Thoracic aorta (tissue), 2 donors: ENCODE measurements around the gene MAN2B2. TPM values are rescaled to one million over a fixed set of nuclear protein-coding genes. Genes with fewer than 3 reads are reported as not detected.

ENCODE experiments used
- ATAC-seq: fragments of 150-250 bp; one replicate; pipeline ENCODE4 v1.8.0; 2017; ENCODE audit warnings: low read depth; ENCODE audit not compliant: insufficient number of reproducible peaks, low FRiP score
- DNase-seq: peaks from one replicate; pipeline ENCODE4 v3.0.0-alpha.2; 2020; ENCODE audit warnings: low spot score
- H3K27ac ChIP-seq, 2 donors: fragments of 200-600 bp; sonication (generic); 1 replicate in 1 of 2; 2 replicates in 1 of 2; pipeline ENCODE4 v1.5.1; 2016; ENCODE audit warnings: mild to moderate bottlenecking in 2 of 2, moderate library complexity in 2 of 2
- H3K27me3 ChIP-seq: fragments of 200-600 bp; sonication (generic); replicated peaks from 2 replicates; pipeline ENCODE4 v1.6.0; 2016; ENCODE audit warnings: mild to moderate bottlenecking; ENCODE audit not compliant: insufficient read depth
- H3K36me3 ChIP-seq: fragments of 200-600 bp; sonication (generic); one replicate; pipeline ENCODE4 v1.5.1; 2016
- H3K4me1 ChIP-seq, 2 donors: fragments of 200-600 bp; sonication (generic); 1 replicate in 1 of 2; 2 replicates in 1 of 2; pipeline versions ENCODE4 v1.5.1 to v1.6.0; 2016; ENCODE audit warnings: low read depth in 2 of 2, mild to moderate bottlenecking in 1 of 2; ENCODE audit not compliant: control insufficient read depth in 1 of 2
- H3K4me3 ChIP-seq: fragments of 200-600 bp; sonication (generic); 2 replicates; pipeline ENCODE4 v1.5.1; 2016; ENCODE audit warnings: mild to moderate bottlenecking
- H3K9me3 ChIP-seq: fragments of 200-600 bp; sonication (generic); 2 replicates; pipeline ENCODE4 v1.5.1; 2016
- total RNA-seq, 2 donors: library from RNA; depleted of rRNA; stranded (reverse); fragments of >200 nt; gene quantifications; one replicate each; pipeline versions ENCODE4 v1.1.0 to v1.2.3, GENCODE V29; 2016
- TF ChIP-seq, protein P1 (sequence below): fragments of 200-600 bp; sonication (generic); IDR thresholded peaks from one replicate; pipeline ENCODE4 v1.5.1; 2019; ENCODE audit warnings: antibody characterized with exemption

The MAN2B2 gene
- total RNA-seq, 2 donors from 2014 or later: 77.1 to 94.1 TPM

DNA sequence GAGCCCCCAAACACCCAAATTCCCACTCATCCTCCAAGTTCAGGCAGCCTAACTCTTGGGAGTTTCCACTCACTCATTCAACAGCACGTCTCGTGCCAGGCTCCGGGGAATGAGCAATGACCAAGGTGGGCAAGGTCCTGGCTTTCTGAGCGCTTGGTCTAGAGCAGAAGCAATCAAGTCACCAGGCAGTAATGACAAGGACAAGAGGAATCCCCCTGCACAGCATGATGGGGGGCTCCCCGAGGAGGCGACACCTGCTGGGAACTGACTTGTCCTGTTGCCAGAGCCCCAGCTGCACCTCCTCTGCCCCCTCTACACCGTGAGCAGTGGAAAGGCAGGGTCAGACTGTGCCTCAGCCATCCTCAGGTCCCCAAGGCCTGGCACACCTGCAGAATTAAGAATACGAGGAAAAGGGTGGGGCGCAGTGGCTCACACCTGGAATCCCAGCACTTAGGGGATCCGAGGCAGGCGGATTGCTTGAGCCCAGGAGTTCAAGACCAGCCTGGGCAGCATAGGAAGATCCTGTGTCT is 39.8 kb downstream of the MAN2B2 start:
- Histone ChIP-seq H3K27ac (no peak overlapping the region), H3K27me3 (no peaks in the 10 kb centered on the region), H3K4me1 (no peaks in the 10 kb centered on the region), H3K4me3 (no peak overlapping the region), H3K36me3 (peaks cover 63% of the 10 kb centered on the region), H3K9me3 (no peaks in the 10 kb centered on the region)
- TF ChIP-seq, protein P1, sequence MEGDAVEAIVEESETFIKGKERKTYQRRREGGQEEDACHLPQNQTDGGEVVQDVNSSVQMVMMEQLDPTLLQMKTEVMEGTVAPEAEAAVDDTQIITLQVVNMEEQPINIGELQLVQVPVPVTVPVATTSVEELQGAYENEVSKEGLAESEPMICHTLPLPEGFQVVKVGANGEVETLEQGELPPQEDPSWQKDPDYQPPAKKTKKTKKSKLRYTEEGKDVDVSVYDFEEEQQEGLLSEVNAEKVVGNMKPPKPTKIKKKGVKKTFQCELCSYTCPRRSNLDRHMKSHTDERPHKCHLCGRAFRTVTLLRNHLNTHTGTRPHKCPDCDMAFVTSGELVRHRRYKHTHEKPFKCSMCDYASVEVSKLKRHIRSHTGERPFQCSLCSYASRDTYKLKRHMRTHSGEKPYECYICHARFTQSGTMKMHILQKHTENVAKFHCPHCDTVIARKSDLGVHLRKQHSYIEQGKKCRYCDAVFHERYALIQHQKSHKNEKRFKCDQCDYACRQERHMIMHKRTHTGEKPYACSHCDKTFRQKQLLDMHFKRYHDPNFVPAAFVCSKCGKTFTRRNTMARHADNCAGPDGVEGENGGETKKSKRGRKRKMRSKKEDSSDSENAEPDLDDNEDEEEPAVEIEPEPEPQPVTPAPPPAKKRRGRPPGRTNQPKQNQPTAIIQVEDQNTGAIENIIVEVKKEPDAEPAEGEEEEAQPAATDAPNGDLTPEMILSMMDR: no peak
- ATAC-seq (no peak), DNase-seq (no peak)

DNA sequence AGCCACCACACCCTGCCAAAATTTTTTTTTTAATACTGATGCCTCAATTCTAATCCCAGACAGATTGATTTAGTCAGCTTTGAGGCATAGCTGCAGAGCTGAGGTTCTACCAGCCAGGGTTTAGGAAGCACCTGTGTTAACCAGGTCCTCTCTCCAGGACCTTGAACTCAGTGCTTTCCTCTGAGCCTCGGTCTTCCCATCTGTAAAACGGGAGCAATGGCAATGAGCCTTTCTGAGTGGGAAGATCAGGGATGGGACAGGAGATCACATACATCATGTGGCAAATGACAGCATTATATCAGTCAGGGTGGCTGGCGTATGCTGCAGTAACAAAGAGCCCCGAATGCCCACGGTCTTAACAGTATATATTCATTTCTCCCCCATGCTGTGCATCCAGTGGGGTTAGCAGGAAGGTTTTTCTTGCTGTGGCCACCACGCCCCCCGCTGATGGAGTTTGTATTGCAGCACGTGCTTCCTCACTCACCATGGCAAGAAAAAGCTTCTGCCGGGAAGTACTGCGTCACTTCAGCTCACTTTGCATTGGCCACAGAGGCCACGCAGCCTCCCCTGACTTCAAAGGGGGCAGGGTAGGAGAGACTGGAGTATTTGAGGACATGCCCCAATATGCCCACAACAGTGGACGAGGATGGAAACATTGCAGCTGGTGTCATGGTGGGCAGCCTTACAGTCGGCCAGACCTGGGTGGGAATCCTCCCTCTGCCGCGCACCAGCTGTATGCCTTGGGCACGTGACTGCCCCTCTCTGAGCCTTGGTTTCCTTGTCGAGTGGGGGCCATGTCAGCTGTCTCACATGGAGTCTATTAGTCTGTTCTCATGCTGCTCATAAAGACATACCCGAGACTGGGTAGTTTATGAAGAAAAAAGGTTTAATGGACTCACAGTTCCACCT is 41.4 kb downstream of the MAN2B2 start:
- Histone ChIP-seq H3K4me1 (no peaks in the 10 kb centered on the region), H3K27ac (no peak overlapping the region), H3K27me3 (no peaks in the 10 kb centered on the region), H3K4me3 (no peak overlapping the region), H3K9me3 (no peaks in the 10 kb centered on the region), H3K36me3 (peaks cover 49% of the 10 kb centered on the region)
- TF ChIP-seq, protein P1: no peak
- DNase-seq (no peak), ATAC-seq (no peak)

DNA sequence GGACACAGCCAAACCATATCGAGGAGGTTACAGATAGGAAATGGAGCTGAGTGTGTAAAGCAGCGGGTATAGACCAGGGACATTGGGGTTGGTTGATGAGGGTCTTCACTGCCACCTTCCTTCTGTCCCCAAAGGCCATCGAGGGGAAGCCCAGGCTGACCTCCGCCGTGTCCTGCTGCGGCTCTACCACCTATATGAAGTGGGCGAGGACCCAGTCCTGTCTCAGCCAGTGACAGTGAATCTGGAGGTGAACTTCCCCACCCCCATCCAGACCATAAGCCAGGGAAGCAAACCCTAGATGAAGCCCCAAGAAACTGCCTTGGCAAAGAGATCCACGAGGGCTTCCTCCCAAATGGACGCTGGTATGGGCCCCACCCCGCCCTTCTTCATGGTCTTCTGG is 42.3 kb downstream of the MAN2B2 start:
- ATAC-seq (no peak), DNase-seq (no peak)
- H3K36me3 ChIP-seq: peaks cover 48% of the 10 kb centered on the region
- H3K27ac ChIP-seq: no peak overlapping the region
- H3K4me1 ChIP-seq: no peaks in the 10 kb centered on the region
- no peak overlapping the region for H3K4me3 ChIP-seq
- H3K9me3 ChIP-seq: no peaks in the 10 kb centered on the region
- TF ChIP-seq, protein P1: no peak
- no peaks in the 10 kb centered on the region for H3K27me3 ChIP-seq

DNA sequence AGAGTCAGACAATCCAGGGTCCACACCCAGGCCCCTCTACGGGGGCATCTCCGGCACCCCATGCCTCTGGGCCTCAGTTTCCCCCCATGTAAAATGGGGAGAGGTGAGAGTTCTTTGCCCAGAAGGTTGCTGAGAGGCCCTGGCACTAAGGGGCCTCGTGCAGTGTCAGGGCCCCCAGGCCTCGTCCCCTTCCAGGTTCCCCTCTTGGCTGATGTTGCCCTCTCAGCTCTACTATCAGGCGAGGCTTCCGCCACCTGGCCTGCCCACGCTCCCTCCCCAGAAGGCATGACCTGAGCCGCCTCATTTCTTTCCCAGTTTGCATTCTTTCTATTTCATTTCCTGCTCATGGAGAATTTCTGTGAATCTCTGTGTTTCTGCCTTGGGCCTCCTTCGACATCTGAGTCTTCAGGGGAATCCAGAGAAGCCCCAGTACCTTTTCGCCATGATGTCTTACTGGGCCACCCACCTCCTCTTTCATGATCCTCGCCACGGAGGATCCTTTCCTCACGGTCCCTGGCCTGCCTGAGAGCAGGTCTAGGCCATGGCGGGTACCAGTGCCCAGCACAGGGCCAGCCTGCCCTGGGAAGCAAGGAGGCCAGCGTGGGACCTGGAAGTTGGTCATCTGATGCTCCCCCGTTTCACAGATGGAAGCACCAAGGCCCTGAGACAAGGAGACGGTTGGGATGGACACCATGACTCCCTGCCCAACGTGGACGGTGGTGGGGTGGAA is 43.6 kb downstream of the MAN2B2 start:
- DNase-seq (no peak), ATAC-seq (no peak)
- no peak overlapping the region for H3K4me3 ChIP-seq
- no peak overlapping the region for H3K27ac ChIP-seq
- TF ChIP-seq, protein P1: no peak
- no peaks in the 10 kb centered on the region for H3K9me3 ChIP-seq
- H3K36me3 ChIP-seq: peaks cover 41% of the 10 kb centered on the region
- H3K27me3 ChIP-seq: no peaks in the 10 kb centered on the region
- no peaks in the 10 kb centered on the region for H3K4me1 ChIP-seq

DNA sequence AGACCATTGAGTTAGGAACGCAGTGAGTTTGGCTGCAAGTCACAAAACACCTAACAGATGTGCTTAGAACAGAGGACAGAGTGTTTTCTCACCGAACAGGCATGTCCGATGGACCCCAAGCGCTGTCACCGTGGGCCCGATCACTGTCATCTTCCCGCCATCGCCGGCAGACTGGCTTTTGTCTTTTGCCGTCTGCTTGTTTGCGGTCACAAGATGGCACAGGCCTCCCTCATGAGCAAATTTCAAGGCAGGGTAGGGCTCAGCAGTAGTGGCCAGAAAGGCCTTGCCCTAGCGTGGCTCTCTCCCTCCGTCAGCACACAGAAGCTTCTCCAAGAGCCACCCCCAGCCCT is 44.1 kb downstream of the MAN2B2 start:
- ATAC-seq (no peak), DNase-seq (no peak)
- peaks cover 40% of the 10 kb centered on the region for H3K36me3 ChIP-seq
- no peaks in the 10 kb centered on the region for H3K4me1 ChIP-seq
- H3K27ac ChIP-seq: no peak overlapping the region
- no peaks in the 10 kb centered on the region for H3K27me3 ChIP-seq
- H3K9me3 ChIP-seq: no peaks in the 10 kb centered on the region
- no peak overlapping the region for H3K4me3 ChIP-seq
- TF ChIP-seq, protein P1: no peak
